Amygdala (tissue), 56 donors: ENCODE measurements around the gene FOXN3.
A peak's percentile ranks its signal among the peaks of the same experiment; 100 is the strongest.
"Not testable (repeated sequence)": the region's sequence is repeated elsewhere in the genome, so short reads cannot be mapped to it uniquely, and the experiment has no call there.

Experiments
- DNase-seq, 56 donors: peaks; one replicate each; lab custom pipeline; 2025; lab: John Stamatoyannopoulos, UW

Gene FOXN3

DNA sequence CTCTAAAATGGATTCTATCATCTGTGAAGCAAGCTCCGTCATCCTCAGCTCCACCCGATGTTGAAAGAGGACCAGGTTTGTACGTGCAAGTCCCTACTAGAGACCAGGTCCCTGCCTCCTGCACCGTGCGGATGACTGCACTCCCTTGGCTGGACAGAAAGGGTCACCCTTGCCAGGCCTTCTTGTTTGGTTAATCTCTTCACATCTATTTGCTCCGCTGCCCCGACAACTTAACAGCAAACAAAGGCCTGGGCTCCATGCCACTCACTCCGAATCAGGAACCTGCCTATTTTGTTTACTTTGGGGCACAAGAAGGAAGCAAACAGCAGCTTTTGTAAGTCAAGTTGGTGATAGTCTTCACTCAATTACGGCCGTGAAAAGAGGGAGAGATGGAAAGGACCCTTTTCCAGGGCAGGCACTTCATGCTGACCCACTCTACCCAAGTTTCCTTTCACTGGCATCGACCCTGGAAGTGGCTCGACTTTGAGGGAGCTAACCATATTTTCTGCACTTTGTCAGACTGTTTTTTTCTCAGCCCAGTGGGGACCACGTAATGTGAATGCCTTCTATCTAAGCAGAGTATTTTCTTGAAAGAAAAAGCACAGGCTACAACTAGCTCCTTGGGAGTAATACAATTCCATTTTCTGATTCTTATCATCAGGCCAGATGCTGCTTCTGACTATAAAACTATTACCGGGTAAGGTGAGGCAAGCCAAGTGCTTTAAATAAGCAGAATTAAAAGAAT, 202.6 kb downstream of the FOXN3 start:
- DNase-seq, result peak in 29 of 56 donors; percentile 5 to 52 (median 22)

DNA sequence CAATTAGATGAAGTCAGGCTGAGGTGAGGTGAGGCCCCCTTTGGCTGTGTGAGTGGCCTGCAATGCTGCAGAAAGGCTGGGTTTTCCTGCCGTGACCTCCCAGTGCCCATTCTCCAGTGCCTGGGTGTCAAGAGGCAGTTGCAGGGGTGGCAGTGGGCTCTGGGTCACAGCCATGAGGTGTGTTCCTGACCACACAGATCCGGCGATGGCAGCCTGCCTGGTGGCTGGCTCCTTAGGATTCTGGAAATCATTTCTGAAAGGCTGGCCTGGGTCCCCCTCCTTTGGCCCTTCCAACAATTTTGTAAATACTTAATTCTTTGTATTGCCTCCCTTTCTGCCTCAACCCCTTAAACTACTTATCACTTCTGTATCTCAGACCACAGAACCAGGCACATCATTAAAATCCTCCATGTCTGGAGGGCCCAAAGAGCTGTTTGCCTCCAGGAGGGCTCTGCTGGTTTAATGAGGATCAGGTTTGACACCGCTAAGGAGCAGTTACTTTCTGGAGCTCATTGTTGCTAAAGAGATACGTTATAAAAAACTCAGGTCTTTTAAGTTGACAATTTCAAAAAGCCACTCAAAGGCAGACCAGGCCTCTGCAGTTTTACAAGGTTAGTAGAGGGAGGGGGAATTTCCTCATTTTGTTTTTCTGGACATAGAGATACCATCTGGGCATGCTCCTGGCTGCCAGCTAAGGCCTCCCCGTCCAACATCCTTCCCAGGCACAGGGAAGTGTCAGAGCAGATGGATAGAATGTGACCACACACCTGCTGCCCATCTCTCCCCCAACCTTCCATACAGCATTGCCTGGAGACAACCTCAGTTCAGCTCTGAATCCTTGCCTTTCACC, 204.4 kb downstream of the FOXN3 start:
- DNase-seq, result no peak

DNA sequence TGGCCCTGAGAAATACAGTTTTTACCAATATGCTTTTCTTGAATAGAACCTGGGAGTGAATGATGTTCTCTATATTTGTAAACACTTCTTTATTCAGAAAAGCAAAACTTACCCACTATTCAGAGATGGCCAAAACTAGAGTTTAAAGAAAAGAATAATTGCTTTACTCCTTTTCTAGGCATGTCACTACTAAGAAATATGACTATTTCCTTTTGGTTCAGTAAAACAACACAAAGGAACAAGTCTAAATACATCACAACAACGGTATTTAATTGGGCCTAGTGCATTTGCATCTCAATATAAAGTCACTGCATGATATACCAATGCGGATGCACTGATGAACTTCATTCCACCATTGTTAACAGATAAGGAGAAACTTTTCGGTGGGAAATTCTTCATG, 207.5 kb downstream of the FOXN3 start:
- no peak for DNase-seq

- DNase-seq, result no peak
Measured at GRCh38 chr14:89207925-89208328, 209.1 kb downstream of the FOXN3 start.

DNA sequence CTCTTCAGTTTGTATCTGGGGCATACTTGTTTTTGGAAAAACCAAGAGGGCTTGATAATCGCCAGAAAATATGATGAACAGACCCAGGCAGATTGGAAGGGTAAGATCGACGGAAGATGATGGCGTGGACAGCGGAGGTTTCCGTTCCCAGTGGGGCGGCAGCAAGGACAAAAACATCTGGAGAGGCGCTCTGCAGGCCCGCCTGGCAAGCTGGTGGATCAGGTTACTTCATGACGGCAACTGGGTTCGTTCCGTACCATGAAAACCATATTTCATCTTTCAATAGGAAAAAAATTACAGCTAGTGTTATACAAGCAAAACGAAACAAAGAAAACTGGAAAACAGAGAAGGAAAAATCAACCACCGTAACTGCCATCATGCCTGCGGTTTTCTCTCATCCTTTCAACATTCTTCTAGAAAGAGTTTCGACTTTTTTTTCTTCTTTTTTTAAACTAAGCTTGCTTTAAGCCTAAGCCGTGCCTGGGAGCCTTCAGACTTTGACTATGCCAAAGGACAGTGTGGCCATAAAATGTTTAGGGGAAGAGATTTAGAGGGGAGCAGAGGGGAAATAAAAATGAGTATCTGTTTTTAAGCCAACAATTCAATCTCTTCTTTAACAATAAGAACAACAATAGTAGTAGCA, 210.5 kb downstream of the FOXN3 start:
- no peak for DNase-seq

- DNase-seq, result no peak
Measured at GRCh38 chr14:89205137-89205740, 211.8 kb downstream of the FOXN3 start.

GRCh38 chr14:89202413-89203190, 214.4 kb downstream of the FOXN3 start:
- DNase-seq, result no peak

GRCh38 chr14:89201645-89202044, 215.4 kb downstream of the FOXN3 start:
- DNase-seq, result no peak

GRCh38 chr14:89199357-89199756, 217.7 kb downstream of the FOXN3 start:
- not testable (repeated sequence) for DNase-seq

GRCh38 chr14:89198544-89199329, 218.3 kb downstream of the FOXN3 start:
- no peak for DNase-seq

- no peak for DNase-seq
Measured at GRCh38 chr14:89197623-89198022, 219.4 kb downstream of the FOXN3 start.

DNA sequence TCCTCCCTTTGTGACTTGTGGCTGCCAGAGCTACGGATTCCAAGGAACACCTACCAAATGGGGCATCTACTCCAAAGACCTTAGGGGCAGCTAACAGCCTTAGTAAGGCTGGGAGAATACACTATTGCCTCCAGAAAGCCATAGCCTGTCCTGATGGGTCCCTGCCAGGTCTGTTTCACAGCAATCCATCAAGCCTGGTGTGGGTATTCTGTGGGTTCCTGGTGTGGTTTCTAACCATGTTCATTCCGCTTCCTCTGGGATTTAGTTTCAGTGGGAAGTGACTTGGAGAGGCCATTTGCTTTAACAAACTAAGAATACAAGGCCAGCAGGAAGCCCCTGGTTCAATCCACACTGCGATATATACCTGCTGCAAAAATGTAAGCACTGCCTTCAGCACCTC, 220.5 kb downstream of the FOXN3 start:
- DNase-seq, result no peak

DNA sequence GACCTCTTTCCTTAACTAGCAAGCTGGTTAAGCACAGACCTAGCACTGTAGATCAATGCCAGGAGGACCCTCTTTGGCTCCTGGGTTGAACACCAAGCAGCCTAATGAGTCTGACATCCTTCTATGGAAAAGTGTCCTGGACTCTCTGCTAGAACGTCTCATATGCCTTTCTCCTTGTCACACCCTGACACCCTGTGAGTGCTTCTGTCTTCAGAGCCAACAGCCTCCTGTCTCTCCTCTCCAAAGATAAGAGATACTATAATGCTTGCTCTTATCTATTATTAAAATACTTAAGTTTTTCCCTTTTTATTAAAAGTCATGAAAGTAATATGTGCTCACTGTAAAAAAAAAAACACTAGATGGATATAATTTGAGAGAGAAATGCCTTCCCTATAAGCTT, 222.7 kb downstream of the FOXN3 start:
- no peak for DNase-seq

GRCh38 chr14:89190765-89191513, 226.1 kb downstream of the FOXN3 start:
- DNase-seq, result peak in 25 of 56 donors; percentile 3 to 59 (median 32)

- DNase-seq, result no peak
Measured at GRCh38 chr14:89188492-89188891, 228.5 kb downstream of the FOXN3 start.

DNA sequence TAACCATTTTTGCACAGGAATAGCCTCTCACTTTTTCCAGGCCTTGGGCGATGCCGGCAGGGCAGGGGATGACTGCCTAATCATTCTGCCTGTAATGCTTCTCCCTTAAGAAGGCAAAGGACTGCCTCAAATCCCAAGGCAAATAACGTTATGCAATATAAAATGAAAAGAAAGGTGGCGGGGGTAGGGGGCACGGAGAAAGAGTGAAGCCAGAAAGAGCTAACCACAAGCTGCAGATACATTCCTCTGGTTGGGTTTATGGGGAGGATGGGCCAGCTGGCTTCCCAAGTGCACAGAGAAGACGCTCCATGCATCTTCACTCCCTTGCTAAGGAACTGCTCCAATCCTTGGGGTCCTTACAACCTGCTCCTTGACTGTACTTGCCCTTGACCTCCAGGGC, 229.5 kb downstream of the FOXN3 start:
- DNase-seq, result no peak

DNA sequence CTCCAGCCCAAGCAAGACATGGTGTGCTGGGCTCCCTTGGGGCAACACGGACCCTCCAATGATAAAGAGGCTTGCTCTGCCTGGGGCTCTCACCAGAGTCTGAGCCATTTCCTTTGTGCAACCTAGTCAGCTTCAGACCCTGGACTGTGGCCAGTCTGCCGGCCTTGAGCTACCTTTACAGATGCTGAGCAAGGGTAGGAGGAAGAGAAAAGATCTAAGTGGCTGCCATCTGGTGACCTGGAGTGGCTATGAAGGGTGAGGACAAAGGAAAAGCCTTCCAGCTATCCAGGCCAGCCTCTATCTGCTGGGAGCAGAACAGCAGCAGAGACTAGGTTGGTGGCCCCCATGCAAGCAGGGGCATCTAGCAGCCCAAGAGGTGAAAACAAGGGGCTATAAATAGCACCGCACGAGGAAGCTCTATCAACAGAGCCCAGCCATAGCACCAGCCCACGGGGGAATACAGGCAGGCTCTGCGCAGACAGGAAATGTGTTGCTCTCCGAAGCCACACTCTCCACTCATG, 230.1 kb downstream of the FOXN3 start:
- DNase-seq, result no peak
